ENCODE data around the gene PIGA. TPM values are rescaled to one million over a fixed set of nuclear protein-coding genes. Genes with fewer than 3 reads are reported as not detected.
A peak's percentile ranks its signal among the peaks of the same experiment; 100 is the strongest.

Gene PIGA
- 5.1 and 12.2 TPM in 2 replicates for total RNA-seq (2014; rRNA removed; shearing (Covaris generic))

GRCh38 chrX:15335135-15336022 lies at the start of gene PIGA:
PIGA (minus strand) TSS chrX:15335523; CDS start chrX:15331930, 3,593 bp downstream.
- H3K27ac ChIP-seq, result peak within 1 kb of the TSS; percentile 83
- no peaks in the 10 kb centered on the region for H3K9me3 ChIP-seq (replicated peaks)
- H3K4me1 ChIP-seq (replicated peaks), result no peaks in the 10 kb centered on the region
- H3K4me3 ChIP-seq, result peak within 1 kb of the TSS; percentile 72
- DNase-seq (ENCODE audit: low read depth in 1 of 2, low spot score in 2 of 2), result peak; percentile 92 to 94
- 0 out of 2 replicates have a peak, but pooled peaks cover 2% of the 10 kb centered on the region for H3K36me3 ChIP-seq
- H3K27me3 ChIP-seq (replicated peaks), result no peaks in the 10 kb centered on the region

- H3K4me3 ChIP-seq, result no peak within 1 kb of the TSS
- no peak within 1 kb of the TSS for H3K27ac ChIP-seq
- DNase-seq (ENCODE audit: low read depth in 1 of 2, low spot score in 2 of 2), result no peak
Observed at GRCh38 chrX:15384304-15384703, 49.0 kb upstream of the PIGA start, which contains the start of gene VEGFD. VEGFD (minus strand) TSS chrX:15384413; CDS start chrX:15383946, 467 bp downstream.

DNA sequence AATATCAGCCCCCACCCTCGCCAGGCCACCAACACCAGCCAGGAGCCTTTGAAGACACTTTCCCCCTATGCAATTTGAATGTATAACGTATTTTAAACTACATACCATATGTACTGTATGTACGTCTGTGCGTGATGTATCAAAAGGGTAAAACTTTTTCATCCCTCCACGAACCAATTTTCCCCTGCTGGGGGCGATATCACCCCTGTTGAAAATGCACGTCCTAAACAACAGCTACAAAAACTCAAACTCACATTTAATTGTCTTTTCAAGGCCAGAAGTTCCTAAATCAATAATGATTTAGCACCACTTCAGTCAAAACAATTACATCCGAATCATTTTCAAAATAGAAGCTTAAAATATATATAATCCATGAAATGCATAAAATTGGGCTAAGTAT lies 47.5 kb upstream of the PIGA start:
- H3K4me1 ChIP-seq (replicated peaks), result no peaks in the 10 kb centered on the region
- H3K36me3 ChIP-seq, result no peaks in the 10 kb centered on the region
- no peaks in the 10 kb centered on the region for H3K27me3 ChIP-seq (replicated peaks)
- no peak for DNase-seq (ENCODE audit: low read depth in 1 of 2, low spot score in 2 of 2)
- no peak overlapping the region for H3K27ac ChIP-seq
- H3K9me3 ChIP-seq (replicated peaks), result no peaks in the 10 kb centered on the region
- no peak overlapping the region for H3K4me3 ChIP-seq

More at GRCh38 chrX:15384304-15384703, 49.0 kb upstream of the PIGA start, which contains the start of gene VEGFD:
- H3K9me3 ChIP-seq (replicated peaks), result no peaks in the 10 kb centered on the region
- H3K36me3 ChIP-seq, result no peaks in the 10 kb centered on the region
- no peaks in the 10 kb centered on the region for H3K27me3 ChIP-seq (replicated peaks)
- H3K4me1 ChIP-seq (replicated peaks), result no peaks in the 10 kb centered on the region

DNA sequence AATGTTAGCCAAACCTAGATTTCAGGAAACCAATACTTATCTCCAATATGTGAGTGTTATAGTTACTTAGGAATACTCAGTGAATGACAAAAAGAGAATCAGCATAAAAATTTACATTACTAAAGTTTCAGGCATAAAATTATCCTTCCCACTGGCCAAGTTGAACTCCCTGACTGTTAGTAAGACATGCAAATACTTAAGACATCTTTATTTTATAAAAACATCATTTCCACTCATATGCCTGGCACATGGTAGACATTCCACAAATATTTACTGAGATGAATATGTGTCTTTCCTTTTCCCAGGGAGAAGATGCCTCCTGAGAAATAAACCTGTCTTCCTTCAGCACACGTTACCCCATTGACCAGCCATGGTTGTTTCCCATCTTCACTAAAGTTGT lies 41.6 kb upstream of the PIGA start:
- Histone ChIP-seq H3K9me3 (replicated peaks) (no peaks in the 10 kb centered on the region), H3K4me1 (replicated peaks) (no peaks in the 10 kb centered on the region), H3K36me3 (no peaks in the 10 kb centered on the region), H3K27ac (no peak overlapping the region), H3K4me3 (no peak overlapping the region), H3K27me3 (replicated peaks) (no peaks in the 10 kb centered on the region)
- DNase-seq (ENCODE audit: low read depth in 1 of 2, low spot score in 2 of 2), result no peak

- H3K4me1 ChIP-seq (replicated peaks), result no peaks in the 10 kb centered on the region
- no peak for DNase-seq (ENCODE audit: low read depth in 1 of 2, low spot score in 2 of 2)
- no peaks in the 10 kb centered on the region for H3K36me3 ChIP-seq
- H3K9me3 ChIP-seq (replicated peaks), result no peaks in the 10 kb centered on the region
- H3K27me3 ChIP-seq (replicated peaks), result no peaks in the 10 kb centered on the region
- H3K4me3 ChIP-seq, result no peak overlapping the region
- H3K27ac ChIP-seq, result no peak overlapping the region
Observed at GRCh38 chrX:15373976-15374375, 38.7 kb upstream of the PIGA start.

DNA sequence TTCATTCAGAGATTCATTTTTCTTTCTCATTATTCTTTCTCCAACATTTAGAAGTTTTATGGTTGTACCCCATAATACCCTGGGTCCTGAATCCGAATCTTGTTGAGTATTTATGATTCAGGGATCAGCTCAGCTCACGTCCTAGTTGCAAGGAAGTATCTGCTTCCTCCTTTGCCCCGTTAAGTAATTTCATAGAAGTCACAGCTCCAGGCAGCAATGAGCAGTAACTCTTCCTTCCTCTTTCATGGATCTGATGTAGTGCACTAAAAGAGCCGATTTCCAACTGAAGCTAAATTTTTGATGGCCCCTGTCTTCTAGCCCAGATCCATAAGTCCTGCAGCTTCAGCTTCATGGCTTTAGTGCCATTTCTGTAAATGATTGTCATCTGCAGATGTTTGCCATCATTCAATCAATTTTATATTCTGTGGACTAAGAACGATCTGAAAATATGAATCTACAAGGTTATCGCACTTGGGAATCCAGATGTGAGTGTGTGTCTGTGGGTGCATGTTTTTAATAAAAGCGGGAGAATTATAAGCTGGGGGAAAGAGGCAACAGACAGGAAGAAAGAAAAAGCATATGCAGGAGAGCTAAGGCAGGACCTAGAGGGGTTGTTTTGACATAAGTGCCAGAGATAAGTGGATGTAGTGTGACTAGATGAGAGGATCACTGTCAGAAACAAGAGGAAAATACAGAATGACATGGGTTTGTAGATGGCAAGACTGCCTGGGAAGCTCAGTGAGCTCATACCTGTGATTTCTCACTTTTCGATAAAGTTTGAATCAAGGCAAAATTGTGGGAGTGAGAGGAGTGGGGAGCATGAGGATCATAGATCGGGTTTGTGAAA lies 31.4 kb upstream of the PIGA start:
- DNase-seq (ENCODE audit: low read depth in 1 of 2, low spot score in 2 of 2), result no peak
- no peaks in the 10 kb centered on the region for H3K9me3 ChIP-seq (replicated peaks)
- H3K27me3 ChIP-seq (replicated peaks), result no peaks in the 10 kb centered on the region
- H3K27ac ChIP-seq, result no peak overlapping the region
- H3K4me3 ChIP-seq, result no peak overlapping the region
- H3K4me1 ChIP-seq (replicated peaks), result no peaks in the 10 kb centered on the region
- H3K36me3 ChIP-seq, result no peaks in the 10 kb centered on the region

GRCh38 chrX:15359701-15360100 lies 24.4 kb upstream of the PIGA start:
- no peak for DNase-seq (ENCODE audit: low read depth in 1 of 2, low spot score in 2 of 2)

DNA sequence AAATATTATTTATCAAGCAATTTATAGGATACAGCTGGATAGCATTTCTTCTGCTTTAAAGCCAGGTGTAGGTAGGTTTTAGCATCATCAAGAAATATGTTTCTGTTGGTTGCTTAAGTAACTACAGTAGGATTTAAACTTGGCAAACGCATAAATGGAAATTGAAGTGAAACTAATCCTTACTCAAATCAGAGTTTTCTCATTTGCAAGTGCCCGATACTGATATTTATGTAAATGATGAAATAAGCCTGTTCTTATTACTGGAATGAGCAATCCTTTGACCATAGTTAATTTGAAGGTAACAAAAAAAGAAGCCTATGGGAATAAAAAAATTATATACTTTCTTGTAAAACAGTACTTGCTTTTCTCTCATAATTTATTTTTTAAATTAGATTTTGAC lies 23.2 kb upstream of the PIGA start:
- no peak for DNase-seq (ENCODE audit: low read depth in 1 of 2, low spot score in 2 of 2)
- Histone ChIP-seq H3K27ac (no peak overlapping the region), H3K36me3 (no peaks in the 10 kb centered on the region), H3K4me1 (replicated peaks) (no peaks in the 10 kb centered on the region), H3K27me3 (replicated peaks) (no peaks in the 10 kb centered on the region), H3K4me3 (no peak overlapping the region), H3K9me3 (replicated peaks) (no peaks in the 10 kb centered on the region)

More at GRCh38 chrX:15359701-15360100, 24.4 kb upstream of the PIGA start:
- Histone ChIP-seq H3K4me1 (replicated peaks) (no peaks in the 10 kb centered on the region), H3K4me3 (no peak overlapping the region), H3K27me3 (replicated peaks) (no peaks in the 10 kb centered on the region), H3K9me3 (replicated peaks) (no peaks in the 10 kb centered on the region), H3K36me3 (no peaks in the 10 kb centered on the region), H3K27ac (no peak overlapping the region)

GRCh38 chrX:15356444-15356843 lies 21.1 kb upstream of the PIGA start:
- DNase-seq (ENCODE audit: low read depth in 1 of 2, low spot score in 2 of 2), result no peak
- Histone ChIP-seq H3K4me1 (replicated peaks) (no peaks in the 10 kb centered on the region), H3K36me3 (no peaks in the 10 kb centered on the region), H3K27ac (no peak overlapping the region), H3K4me3 (no peak overlapping the region), H3K9me3 (replicated peaks) (no peaks in the 10 kb centered on the region), H3K27me3 (replicated peaks) (no peaks in the 10 kb centered on the region)

DNA sequence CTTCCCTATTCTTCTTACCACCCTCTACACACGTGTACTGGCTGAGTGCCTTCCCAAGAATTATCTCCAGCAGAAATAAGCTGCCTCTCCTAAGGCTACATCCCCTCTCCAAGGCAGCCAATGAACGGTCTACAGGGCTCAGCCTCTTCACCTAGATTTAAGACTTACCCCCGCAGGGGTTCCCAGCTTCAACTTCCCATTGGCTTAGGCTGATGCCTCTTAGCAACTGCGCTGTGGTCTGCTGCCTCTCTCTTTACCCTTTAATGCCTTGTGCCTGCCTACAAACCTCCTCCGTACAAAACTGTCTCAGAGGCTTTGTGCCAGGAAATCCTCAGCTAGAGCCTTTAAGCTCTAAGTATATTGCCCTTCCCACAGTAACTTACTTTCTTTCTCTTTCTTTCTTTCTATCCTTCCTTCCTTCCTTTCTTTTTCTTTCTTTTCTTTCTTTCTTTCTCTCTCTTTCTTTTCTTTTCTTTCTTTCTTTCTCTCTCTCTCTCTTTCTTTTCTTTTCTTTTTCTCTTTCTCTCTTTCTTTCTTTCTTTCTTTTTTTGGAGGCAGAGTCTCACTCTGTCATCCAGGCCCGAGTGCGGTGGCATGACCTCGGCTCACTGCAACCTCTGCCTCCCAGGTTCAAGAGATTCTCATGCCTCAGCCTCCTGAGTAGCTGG lies 15.1 kb upstream of the PIGA start:
- Histone ChIP-seq H3K27me3 (replicated peaks) (no peaks in the 10 kb centered on the region), H3K4me3 (no peak overlapping the region), H3K9me3 (replicated peaks) (no peaks in the 10 kb centered on the region), H3K36me3 (no peaks in the 10 kb centered on the region), H3K27ac (no peak overlapping the region), H3K4me1 (replicated peaks) (no peaks in the 10 kb centered on the region)
- DNase-seq (ENCODE audit: low read depth in 1 of 2, low spot score in 2 of 2), result no peak

DNA sequence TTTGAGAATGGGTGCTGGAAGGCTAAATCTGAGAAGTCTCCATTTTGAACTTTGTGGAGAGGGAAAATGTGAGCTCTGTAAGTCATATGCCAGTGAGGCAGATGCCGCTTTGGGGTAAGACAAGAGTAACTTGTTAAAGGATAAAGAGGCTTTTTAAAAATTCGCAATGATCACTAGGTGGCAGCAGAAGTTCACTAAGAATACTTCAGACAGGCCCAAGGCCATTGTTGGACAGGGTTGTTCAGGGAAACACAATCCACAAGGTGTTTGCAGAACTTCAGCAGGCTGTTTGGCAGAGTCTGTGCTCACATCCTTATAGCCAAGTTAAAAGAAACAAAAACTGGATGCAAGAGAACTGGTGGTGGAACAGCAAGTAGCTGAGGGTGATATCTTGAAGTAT lies 13.7 kb upstream of the PIGA start:
- H3K27ac ChIP-seq, result no peak overlapping the region
- H3K27me3 ChIP-seq (replicated peaks), result no peaks in the 10 kb centered on the region
- H3K9me3 ChIP-seq (replicated peaks), result no peaks in the 10 kb centered on the region
- H3K36me3 ChIP-seq, result no peaks in the 10 kb centered on the region
- no peak overlapping the region for H3K4me3 ChIP-seq
- peak in 1 of 2 experiments; percentile 4 for DNase-seq (ENCODE audit: low read depth in 1 of 2, low spot score in 2 of 2)
- H3K4me1 ChIP-seq (replicated peaks), result no peaks in the 10 kb centered on the region

DNA sequence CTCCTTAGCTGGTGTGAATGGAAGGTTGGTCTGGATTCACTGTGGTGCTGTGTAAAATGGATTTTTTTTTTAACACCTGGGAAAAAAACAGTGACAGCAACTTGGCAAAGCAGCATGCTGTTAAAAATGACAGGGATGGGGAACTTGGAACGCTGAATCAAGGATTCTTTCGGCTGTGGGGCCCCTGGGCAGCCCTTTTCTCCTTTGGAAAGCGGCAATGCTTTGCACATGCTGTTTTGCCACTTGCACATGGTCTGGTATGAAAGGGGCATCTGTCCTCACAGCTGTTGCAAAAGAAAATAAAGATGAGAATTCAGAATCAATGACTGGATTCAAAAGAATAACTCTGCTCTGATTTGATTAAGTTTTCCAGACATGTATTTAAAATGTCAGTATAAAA lies 10.7 kb upstream of the PIGA start:
- H3K4me1 ChIP-seq (replicated peaks), result no peaks in the 10 kb centered on the region
- no peaks in the 10 kb centered on the region for H3K9me3 ChIP-seq (replicated peaks)
- no peak overlapping the region for H3K4me3 ChIP-seq
- no peak overlapping the region for H3K27ac ChIP-seq
- H3K36me3 ChIP-seq, result no peaks in the 10 kb centered on the region
- no peak for DNase-seq (ENCODE audit: low read depth in 1 of 2, low spot score in 2 of 2)
- H3K27me3 ChIP-seq (replicated peaks), result no peaks in the 10 kb centered on the region

DNA sequence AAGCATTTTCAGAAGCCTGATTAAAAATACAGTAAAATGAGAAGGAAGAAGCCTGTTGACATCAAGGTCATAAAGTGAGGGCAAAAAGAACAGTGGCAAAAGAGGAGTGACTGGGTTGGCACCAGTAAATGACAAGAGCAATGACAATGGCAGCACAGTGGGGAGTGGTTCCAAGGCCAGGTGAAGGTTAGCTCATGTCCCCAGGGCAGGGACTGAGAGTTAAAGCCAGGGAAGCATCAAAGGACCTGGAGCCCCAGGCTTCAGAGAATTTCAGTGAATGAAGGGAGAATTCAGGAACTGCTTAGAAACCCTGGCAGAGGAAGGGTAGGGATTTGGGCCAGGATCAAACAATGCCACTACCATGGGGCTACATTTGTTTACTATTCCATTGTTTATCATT lies 8.8 kb upstream of the PIGA start:
- no peak overlapping the region for H3K4me3 ChIP-seq
- H3K4me1 ChIP-seq (replicated peaks), result no peaks in the 10 kb centered on the region
- H3K27ac ChIP-seq, result no peak overlapping the region
- no peaks in the 10 kb centered on the region for H3K9me3 ChIP-seq (replicated peaks)
- H3K27me3 ChIP-seq (replicated peaks), result no peaks in the 10 kb centered on the region
- no peak for DNase-seq (ENCODE audit: low read depth in 1 of 2, low spot score in 2 of 2)
- no peaks in the 10 kb centered on the region for H3K36me3 ChIP-seq

Data from SJSA1 (cell line).